Caco-2 (cell line): Measurements from ENCODE around the gene ST6GALNAC2. TPM values are rescaled to one million over a fixed set of nuclear protein-coding genes. Genes with fewer than 3 reads are reported as not detected.
A peak's percentile ranks its signal among the peaks of the same experiment; 100 is the strongest.
"Not testable (repeated sequence)": the region's sequence is repeated elsewhere in the genome, so short reads cannot be mapped to it uniquely, and the experiment has no call there.

ENCODE experiments used
- BruUV-seq: library from RNA; stranded (reverse); fragments of 400-500 nt; replicated peaks from 2 replicates; lab custom pipeline; 2021; lab: Mats Ljungman, UMichigan
- CTCF ChIA-PET: fragments of 300-600 bp; sonication (Branson Sonifier 250); formaldehyde crosslinking; loops from one replicate; lab custom pipeline; 2022; ENCODE audit warnings: antibody characterized with exemption; lab: Charles Lee
- POLR2A ChIA-PET: fragments of 300-600 bp; sonication (Branson Sonifier 250); formaldehyde crosslinking; loops from one replicate; lab custom pipeline; 2022; ENCODE audit warnings: antibody characterized with exemption; lab: Charles Lee
- DNase-seq, 2 experiments: peaks; one replicate each; pipeline versions ENCODE4 v3.0.0 to v3.0.0-alpha.2; 2020 to 2022
- H3K27me3 ChIP-seq: replicated peaks from 2 replicates; pipeline ENCODE4 v1.6.0; 2011; ENCODE audit warnings: low read length; ENCODE audit not compliant: control insufficient read depth, insufficient read depth
- H3K36me3 ChIP-seq: 2 replicates; pipeline ENCODE4 v1.5.1; 2011; ENCODE audit warnings: low read length; ENCODE audit not compliant: control insufficient read depth, insufficient read depth
- H3K4me1 ChIP-seq: fragments of 250-450 bp; sonication (Bioruptor Pico); 2 replicates; pipeline ENCODE4 v1.5.1; 2020; ENCODE audit warnings: mild to moderate bottlenecking
- H3K4me3 ChIP-seq: 2 replicates; pipeline ENCODE4 v1.5.1; 2011; ENCODE audit warnings: low read depth, mild to moderate bottlenecking, control low read depth, low read length
- H3K9me3 ChIP-seq: fragments of 250-450 bp; sonication (Bioruptor Pico); 2 replicates; pipeline ENCODE4 v1.5.1; 2020; ENCODE audit warnings: mild to moderate bottlenecking, moderate library complexity
- H3K27ac Mint-ChIP-seq: one replicate; pipeline ENCODE4 v1.8.0; 2022; ENCODE audit warnings: mixed read lengths; ENCODE audit not compliant: unreplicated experiment
- H3K27me3 Mint-ChIP-seq: one replicate; pipeline ENCODE4 v1.8.0; 2022; ENCODE audit warnings: mixed read lengths; ENCODE audit not compliant: insufficient read depth, unreplicated experiment
- H3K36me3 Mint-ChIP-seq: one replicate; pipeline ENCODE4 v1.8.0; 2022; ENCODE audit warnings: mild to moderate bottlenecking, mixed read lengths; ENCODE audit not compliant: insufficient read depth, unreplicated experiment
- H3K4me1 Mint-ChIP-seq: one replicate; pipeline ENCODE4 v1.8.0; 2022; ENCODE audit warnings: low read depth, mixed read lengths; ENCODE audit not compliant: unreplicated experiment
- H3K4me3 Mint-ChIP-seq: one replicate; pipeline ENCODE4 v1.8.0; 2022; ENCODE audit warnings: mild to moderate bottlenecking, moderate library complexity, mixed read lengths; ENCODE audit not compliant: unreplicated experiment
- H3K9me3 Mint-ChIP-seq: one replicate; pipeline ENCODE4 v1.8.0; 2022; ENCODE audit warnings: mixed read lengths; ENCODE audit not compliant: unreplicated experiment
- intact Hi-C: fragments of 100-400 bp; cut with micrococcal nuclease; formaldehyde crosslinking; loops from one replicate; pipeline ENCODE4 v1.10.0; 2022; ENCODE audit not compliant: unreplicated experiment
- total RNA-seq: library from RNA; stranded (reverse); gene quantifications from 2 replicates; pipeline ENCODE4 v1.2.3, GENCODE V29; 2022
- TF ChIP-seq, protein P1 (sequence below), 2 experiments: fragments of 200-600 bp in 1 of 2; IDR thresholded peaks; 1 replicate in 1 of 2; 2 replicates in 1 of 2; pipeline versions ENCODE4 v1.5.1 to v1.8.0; 2011 to 2022; ENCODE audit warnings: antibody characterized with exemption in 1 of 2, control low read depth in 1 of 2, inconsistent platforms in 1 of 2, low read depth in 1 of 2, low read length in 1 of 2, mild to moderate bottlenecking in 1 of 2, moderate library complexity in 1 of 2; ENCODE audit not compliant: insufficient read depth in 1 of 2, severe bottlenecking in 1 of 2, unreplicated experiment in 1 of 2

Gene ST6GALNAC2
- total RNA-seq, 1 experiment from 2014 or later, result 0.77 TPM

DNA sequence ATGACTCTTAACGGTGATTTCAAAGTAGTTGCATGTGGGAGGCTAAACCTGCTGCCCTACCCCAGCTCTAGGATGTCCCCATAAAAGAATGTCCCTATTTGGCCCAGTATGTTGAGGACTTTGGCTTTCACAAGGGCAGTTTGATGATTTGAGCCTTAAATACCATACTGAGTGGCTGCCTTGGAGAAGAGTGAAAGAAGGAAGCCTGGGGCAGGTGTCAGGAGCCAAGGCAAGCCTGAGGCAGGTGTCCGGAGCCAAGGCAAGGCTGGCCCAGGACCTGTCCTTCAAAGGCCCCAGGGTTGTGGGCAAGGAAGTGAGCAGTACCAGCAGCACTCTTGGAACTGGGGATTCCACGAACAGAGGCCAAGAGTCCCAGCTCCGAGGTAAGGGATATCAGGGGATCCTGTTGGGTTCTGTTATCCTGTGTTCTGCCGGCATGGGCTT lies 18.6 kb downstream of the ST6GALNAC2 start:
- Mint-ChIP-seq H3K27ac (peak overlapping the region; percentile 76), H3K9me3 (no peaks in the 10 kb centered on the region), H3K4me3 (no peak overlapping the region), H3K27me3 (no peaks in the 10 kb centered on the region), H3K36me3 (peaks cover 85% of the 10 kb centered on the region), H3K4me1 (peaks cover 15% of the 10 kb centered on the region)
- no peak overlapping the region for H3K4me3 ChIP-seq
- intact Hi-C loops, result no loop called here
- no TSS peak for BruUV-seq
- peaks cover 5% of the 10 kb centered on the region for H3K36me3 ChIP-seq
- CTCF ChIA-PET, result interaction anchor here (0.6 to 2.9 kb wide), 6 partner anchors 10 to 115 kb away, joined by 3 to 10 read pairs (median 4); no protein-coding TSS in a partner anchor
- no peaks in the 10 kb centered on the region for H3K27me3 ChIP-seq
- no peak for DNase-seq
- H3K9me3 ChIP-seq, result no peaks in the 10 kb centered on the region
- TF ChIP-seq, protein P1, sequence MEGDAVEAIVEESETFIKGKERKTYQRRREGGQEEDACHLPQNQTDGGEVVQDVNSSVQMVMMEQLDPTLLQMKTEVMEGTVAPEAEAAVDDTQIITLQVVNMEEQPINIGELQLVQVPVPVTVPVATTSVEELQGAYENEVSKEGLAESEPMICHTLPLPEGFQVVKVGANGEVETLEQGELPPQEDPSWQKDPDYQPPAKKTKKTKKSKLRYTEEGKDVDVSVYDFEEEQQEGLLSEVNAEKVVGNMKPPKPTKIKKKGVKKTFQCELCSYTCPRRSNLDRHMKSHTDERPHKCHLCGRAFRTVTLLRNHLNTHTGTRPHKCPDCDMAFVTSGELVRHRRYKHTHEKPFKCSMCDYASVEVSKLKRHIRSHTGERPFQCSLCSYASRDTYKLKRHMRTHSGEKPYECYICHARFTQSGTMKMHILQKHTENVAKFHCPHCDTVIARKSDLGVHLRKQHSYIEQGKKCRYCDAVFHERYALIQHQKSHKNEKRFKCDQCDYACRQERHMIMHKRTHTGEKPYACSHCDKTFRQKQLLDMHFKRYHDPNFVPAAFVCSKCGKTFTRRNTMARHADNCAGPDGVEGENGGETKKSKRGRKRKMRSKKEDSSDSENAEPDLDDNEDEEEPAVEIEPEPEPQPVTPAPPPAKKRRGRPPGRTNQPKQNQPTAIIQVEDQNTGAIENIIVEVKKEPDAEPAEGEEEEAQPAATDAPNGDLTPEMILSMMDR (IDR thresholded peaks at IDR 0.05; ENCODE audit: insufficient read depth in 1 of 2, low read depth in 1 of 2, low read length in 1 of 2, severe bottlenecking in 1 of 2, unreplicated experiment in 1 of 2), result no peak
- H3K4me1 ChIP-seq, result peaks cover 20% of the 10 kb centered on the region
- POLR2A ChIA-PET, result interaction anchor here (0.6 to 1.0 kb wide), 5 partner anchors 10 to 1971 kb away, joined by 3 to 6 read pairs (median 3); no protein-coding TSS in a partner anchor

GRCh38 chr17:76566613-76566943 lies 19.1 kb downstream of the ST6GALNAC2 start:
- DNase-seq, result no peak
- no peaks in the 10 kb centered on the region for H3K9me3 Mint-ChIP-seq
- H3K27me3 Mint-ChIP-seq, result no peaks in the 10 kb centered on the region
- intact Hi-C loops, result no loop called here
- no peaks in the 10 kb centered on the region for H3K9me3 ChIP-seq
- H3K4me1 ChIP-seq, result peaks cover 20% of the 10 kb centered on the region
- no peak overlapping the region for H3K4me3 Mint-ChIP-seq
- H3K36me3 Mint-ChIP-seq, result peaks cover 90% of the 10 kb centered on the region
- no TSS peak for BruUV-seq
- CTCF ChIA-PET, result interaction anchor here (0.8 to 2.9 kb wide), 3 partner anchors 46 to 114 kb away, joined by 3 to 10 read pairs (median 3); partner anchors contain the start of gene UBE2O
- H3K27ac Mint-ChIP-seq, result peak overlapping the region; percentile 76
- no peaks in the 10 kb centered on the region for H3K27me3 ChIP-seq
- H3K4me3 ChIP-seq, result no peak overlapping the region
- TF ChIP-seq, protein P1 (IDR thresholded peaks at IDR 0.05; ENCODE audit: insufficient read depth in 1 of 2, low read depth in 1 of 2, low read length in 1 of 2, severe bottlenecking in 1 of 2, unreplicated experiment in 1 of 2), result no peak
- POLR2A ChIA-PET, result interaction anchor here (0.6 to 1.0 kb wide), 4 partner anchors 9 to 642 kb away, joined by 3 to 6 read pairs (median 4); no protein-coding TSS in a partner anchor
- H3K4me1 Mint-ChIP-seq, result peaks cover 15% of the 10 kb centered on the region
- H3K36me3 ChIP-seq, result peaks cover 5% of the 10 kb centered on the region

- intact Hi-C loops, result no loop called here
- ChIA-PET POLR2A (interaction anchor here (0.6 to 1.0 kb wide), 4 partner anchors 9 to 641 kb away, joined by 3 to 6 read pairs (median 4); no protein-coding TSS in a partner anchor), CTCF (interaction anchor here (0.8 to 2.9 kb wide), 3 partner anchors 47 to 113 kb away, joined by 3 to 10 read pairs (median 3); partner anchors contain the start of gene UBE2O)
- Histone ChIP-seq H3K9me3 (no peaks in the 10 kb centered on the region), H3K27me3 (no peaks in the 10 kb centered on the region), H3K4me3 (no peak overlapping the region), H3K36me3 (peaks cover 8% of the 10 kb centered on the region), H3K4me1 (peaks cover 18% of the 10 kb centered on the region)
- TF ChIP-seq, protein P1 (IDR thresholded peaks at IDR 0.05; ENCODE audit: insufficient read depth in 1 of 2, low read depth in 1 of 2, low read length in 1 of 2, severe bottlenecking in 1 of 2, unreplicated experiment in 1 of 2), result no peak
- H3K4me1 Mint-ChIP-seq, result peaks cover 15% of the 10 kb centered on the region
- no peaks in the 10 kb centered on the region for H3K27me3 Mint-ChIP-seq
- no peak overlapping the region for H3K27ac Mint-ChIP-seq
- no peaks in the 10 kb centered on the region for H3K9me3 Mint-ChIP-seq
- no peak overlapping the region for H3K4me3 Mint-ChIP-seq
- DNase-seq, result no peak
- H3K36me3 Mint-ChIP-seq, result peaks cover 94% of the 10 kb centered on the region
- no TSS peak for BruUV-seq
These were observed 19.7 kb downstream of the ST6GALNAC2 start for GRCh38 chr17:76565728-76566612.

DNA sequence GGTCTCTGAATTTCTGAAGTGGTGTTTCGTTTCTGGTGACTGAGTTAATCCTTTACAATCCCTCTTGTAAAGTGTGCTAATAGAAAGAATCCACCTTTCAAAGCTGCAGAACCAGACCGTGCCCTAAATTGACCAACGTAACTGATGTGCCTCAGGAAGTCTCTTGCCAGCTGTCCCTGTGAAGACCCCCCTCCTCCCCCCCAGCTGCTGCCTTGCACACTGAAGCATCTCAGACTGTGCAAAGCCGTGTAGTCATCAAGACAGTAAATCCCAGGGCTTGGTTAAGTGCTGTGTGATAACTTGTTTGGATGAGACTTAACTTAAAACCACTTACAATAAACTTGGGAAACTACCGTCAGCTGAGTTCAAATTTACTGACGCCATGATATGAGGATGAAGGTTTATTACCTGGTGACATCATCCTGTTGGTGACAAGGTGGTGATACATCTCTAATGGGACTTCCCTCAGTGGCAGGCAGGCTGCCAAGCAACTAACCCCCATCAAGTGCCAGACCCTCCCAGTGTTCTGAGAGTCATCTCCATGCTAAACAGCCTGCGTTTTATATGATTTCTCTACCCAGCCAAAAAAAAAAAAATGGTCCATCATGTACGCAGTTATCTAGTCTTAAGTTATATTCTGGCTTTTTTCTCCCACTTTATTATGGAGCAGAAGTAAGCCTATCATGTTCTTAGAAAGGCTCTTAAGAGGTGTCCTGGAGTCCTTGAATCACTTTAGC lies 20.5 kb downstream of the ST6GALNAC2 start:
- intact Hi-C loops, DNase-seq, H3K4me3 Mint-ChIP-seq, H3K9me3 ChIP-seq, H3K27me3 Mint-ChIP-seq, H3K36me3 ChIP-seq, H3K4me1 ChIP-seq, POLR2A ChIA-PET, H3K9me3 Mint-ChIP-seq, H3K27ac Mint-ChIP-seq, H3K27me3 ChIP-seq, BruUV-seq, H3K4me3 ChIP-seq: not testable (repeated sequence)
- Mint-ChIP-seq H3K4me1 (peaks cover 15% of the 10 kb centered on the region), H3K36me3 (peaks cover 96% of the 10 kb centered on the region)
- CTCF ChIA-PET, result interaction anchor here (2.9 kb wide), 1 partner anchor 59 kb away, joined by 10 read pairs; no protein-coding TSS in a partner anchor
